Gastrocnemius medialis (tissue), 4 donors: Measurements from ENCODE around the gene TRIO.

ENCODE experiments used
- POLR2A ChIP-seq, 2 donors: fragments of 450-650 bp; IDR thresholded peaks; one replicate each; pipeline ENCODE4 v1.6.1; 2017; ENCODE audit warnings: antibody characterized with exemption in 2 of 2, mild to moderate bottlenecking in 2 of 2, moderate library complexity in 2 of 2
- TF ChIP-seq, protein P1 (sequence below), 5 experiments: fragments of 450-650 bp in 3 of 5; fragments of 200-600 bp in 2 of 5; sonication (generic) in 2 of 5; IDR thresholded peaks in 4 of 5; conservative IDR thresholded peaks in 1 of 5; 1 replicate in 4 of 5; 2 replicates in 1 of 5; pipeline ENCODE4 v1.5.1; 2016 to 2019; ENCODE audit warnings: antibody characterized with exemption in 5 of 5, mild to moderate bottlenecking in 3 of 5, moderate library complexity in 3 of 5

DNA sequence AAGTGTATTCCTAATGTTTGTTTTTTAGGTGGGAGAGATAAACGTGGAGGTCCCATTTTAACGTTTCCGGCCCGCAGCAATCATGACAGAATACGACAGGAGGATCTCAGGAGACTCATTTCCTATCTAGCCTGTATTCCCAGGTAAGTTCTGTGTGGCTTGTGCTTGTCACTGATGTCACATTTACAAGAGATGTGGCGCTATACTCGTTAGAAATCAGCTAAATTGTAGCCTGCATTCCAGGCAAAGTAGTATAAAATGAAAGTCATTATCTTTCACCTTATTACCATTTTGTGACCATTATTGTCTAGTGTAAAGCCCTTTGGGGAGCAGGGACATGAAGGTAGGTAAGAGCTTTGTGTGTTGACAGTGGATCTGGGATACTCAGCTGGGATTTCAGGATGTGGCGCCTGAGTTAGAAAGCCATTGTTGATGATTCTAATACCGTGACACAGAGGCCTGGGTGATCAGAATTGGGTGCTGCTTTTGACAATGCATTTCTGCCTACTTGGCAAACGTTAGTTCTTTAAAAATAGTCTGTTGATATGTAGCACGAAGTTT is 137.2 kb downstream of the TRIO start:
- TF ChIP-seq POLR2A (IDR thresholded peaks at IDR 0.05), result no peak
- TF ChIP-seq, protein P1, sequence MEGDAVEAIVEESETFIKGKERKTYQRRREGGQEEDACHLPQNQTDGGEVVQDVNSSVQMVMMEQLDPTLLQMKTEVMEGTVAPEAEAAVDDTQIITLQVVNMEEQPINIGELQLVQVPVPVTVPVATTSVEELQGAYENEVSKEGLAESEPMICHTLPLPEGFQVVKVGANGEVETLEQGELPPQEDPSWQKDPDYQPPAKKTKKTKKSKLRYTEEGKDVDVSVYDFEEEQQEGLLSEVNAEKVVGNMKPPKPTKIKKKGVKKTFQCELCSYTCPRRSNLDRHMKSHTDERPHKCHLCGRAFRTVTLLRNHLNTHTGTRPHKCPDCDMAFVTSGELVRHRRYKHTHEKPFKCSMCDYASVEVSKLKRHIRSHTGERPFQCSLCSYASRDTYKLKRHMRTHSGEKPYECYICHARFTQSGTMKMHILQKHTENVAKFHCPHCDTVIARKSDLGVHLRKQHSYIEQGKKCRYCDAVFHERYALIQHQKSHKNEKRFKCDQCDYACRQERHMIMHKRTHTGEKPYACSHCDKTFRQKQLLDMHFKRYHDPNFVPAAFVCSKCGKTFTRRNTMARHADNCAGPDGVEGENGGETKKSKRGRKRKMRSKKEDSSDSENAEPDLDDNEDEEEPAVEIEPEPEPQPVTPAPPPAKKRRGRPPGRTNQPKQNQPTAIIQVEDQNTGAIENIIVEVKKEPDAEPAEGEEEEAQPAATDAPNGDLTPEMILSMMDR (IDR thresholded peaks at IDR 0.05 in 4 of 5, conservative IDR thresholded peaks at IDR 0.05 in 1 of 5), result no peak
